Activated naive CD4-positive, alpha-beta T cell treated with anti-CD3 and anti-CD28 coated beads, Interleukin-2, amount 50 U/mL, for 24 hours (primary cell): ENCODE data around the gene PDCD1LG2.
"Not testable (repeated sequence)": the region's sequence is repeated elsewhere in the genome, so short reads cannot be mapped to it uniquely, and the experiment has no call there.

Source experiments
- H3K27ac Mint-ChIP-seq: one replicate; pipeline ENCODE4 v1.8.0; 2021; ENCODE audit warnings: mild to moderate bottlenecking, mixed read lengths
- H3K27me3 Mint-ChIP-seq: one replicate; pipeline ENCODE4 v1.8.0; 2021; ENCODE audit warnings: mixed read lengths
- H3K36me3 Mint-ChIP-seq: one replicate; pipeline ENCODE4 v1.8.0; 2021; ENCODE audit warnings: mixed read lengths
- H3K4me1 Mint-ChIP-seq: one replicate; pipeline ENCODE4 v1.8.0; 2021; ENCODE audit warnings: mixed read lengths
- H3K4me3 Mint-ChIP-seq: one replicate; pipeline ENCODE4 v1.8.0; 2021; ENCODE audit warnings: mild to moderate bottlenecking, mixed read lengths
- H3K9me3 Mint-ChIP-seq: one replicate; pipeline ENCODE4 v1.8.0; 2021; ENCODE audit warnings: mixed read lengths

PDCD1LG2 gene

DNA sequence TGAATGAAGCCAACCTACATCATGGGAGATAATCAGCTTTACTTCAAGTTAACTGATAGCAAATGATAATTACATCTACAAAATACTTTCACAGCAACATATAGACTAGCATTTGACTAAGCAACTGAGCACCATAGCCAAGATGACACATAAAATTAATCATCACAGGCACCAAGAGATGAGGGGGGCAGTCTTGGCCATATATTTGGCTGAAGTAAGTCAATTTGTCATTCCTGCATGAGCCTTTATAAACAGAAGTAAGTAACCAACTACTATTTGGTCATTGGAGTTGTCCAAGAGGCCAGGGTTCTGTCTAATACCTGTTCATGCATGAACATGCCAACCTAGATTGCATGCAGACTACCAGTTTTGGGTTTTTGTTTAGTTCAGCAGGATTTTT, 53.6 kb downstream of the PDCD1LG2 start:
- H3K9me3 Mint-ChIP-seq: no peaks in the 10 kb centered on the region
- H3K4me1 Mint-ChIP-seq: peaks cover 51% of the 10 kb centered on the region
- H3K4me3 Mint-ChIP-seq: no peak overlapping the region
- H3K27ac Mint-ChIP-seq: peak overlapping the region; percentile 67
- H3K36me3 Mint-ChIP-seq: peaks cover 7% of the 10 kb centered on the region
- no peaks in the 10 kb centered on the region for H3K27me3 Mint-ChIP-seq

DNA sequence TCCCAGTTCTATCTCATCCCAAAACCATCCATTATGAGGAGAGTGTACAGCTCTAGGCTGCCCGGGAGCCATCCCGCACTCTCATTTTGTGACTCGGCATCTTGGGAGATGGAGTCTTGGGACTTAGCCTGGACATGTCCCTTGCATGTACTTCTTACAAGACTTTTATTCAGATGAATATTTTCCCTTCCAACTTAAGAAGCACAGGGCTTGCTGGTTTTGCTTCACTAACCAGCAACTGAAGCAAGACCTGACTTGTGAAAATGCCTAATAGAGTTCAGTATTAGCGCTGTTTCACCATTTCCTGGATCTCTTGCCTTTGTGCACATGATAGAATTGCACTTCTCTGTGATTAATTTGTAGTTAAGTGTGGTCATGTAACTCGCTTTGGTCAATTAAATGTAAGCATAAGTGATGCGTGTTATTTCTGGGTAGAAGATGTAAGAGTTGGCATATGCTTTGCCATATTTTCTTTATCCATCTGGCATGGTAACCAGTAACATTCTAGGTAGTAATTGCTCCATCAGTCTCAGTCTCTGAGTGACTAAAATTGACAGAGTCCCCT, 55.8 kb downstream of the PDCD1LG2 start:
- H3K27me3 Mint-ChIP-seq: no peaks in the 10 kb centered on the region
- no peak overlapping the region for H3K27ac Mint-ChIP-seq
- no peak overlapping the region for H3K4me3 Mint-ChIP-seq
- no peaks in the 10 kb centered on the region for H3K9me3 Mint-ChIP-seq
- H3K36me3 Mint-ChIP-seq: no peaks in the 10 kb centered on the region
- H3K4me1 Mint-ChIP-seq: peaks cover 41% of the 10 kb centered on the region

DNA sequence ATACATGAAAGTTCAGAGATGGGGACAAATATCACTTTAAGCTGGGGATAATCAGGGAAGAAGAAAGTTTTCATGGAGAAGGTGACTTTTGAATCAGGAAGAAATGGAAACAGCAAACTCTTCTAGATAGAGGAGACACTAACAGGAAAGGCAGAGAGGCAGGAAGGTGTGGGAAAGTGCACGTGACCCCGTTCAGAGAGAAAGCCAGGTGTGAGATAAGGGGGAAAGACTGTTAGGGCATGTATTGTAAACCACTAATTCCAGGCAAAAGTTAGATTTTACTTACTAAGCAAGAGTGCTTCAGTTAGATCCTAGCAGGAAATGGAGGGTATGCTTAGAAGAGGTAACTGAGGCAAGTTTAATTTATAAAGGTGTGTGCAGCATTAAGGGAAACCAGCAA, 58.5 kb downstream of the PDCD1LG2 start:
- no peak overlapping the region for H3K27ac Mint-ChIP-seq
- H3K27me3 Mint-ChIP-seq: no peaks in the 10 kb centered on the region
- H3K4me3 Mint-ChIP-seq: peak overlapping the region; percentile 3
- no peaks in the 10 kb centered on the region for H3K9me3 Mint-ChIP-seq
- no peaks in the 10 kb centered on the region for H3K36me3 Mint-ChIP-seq
- peaks cover 20% of the 10 kb centered on the region for H3K4me1 Mint-ChIP-seq

DNA sequence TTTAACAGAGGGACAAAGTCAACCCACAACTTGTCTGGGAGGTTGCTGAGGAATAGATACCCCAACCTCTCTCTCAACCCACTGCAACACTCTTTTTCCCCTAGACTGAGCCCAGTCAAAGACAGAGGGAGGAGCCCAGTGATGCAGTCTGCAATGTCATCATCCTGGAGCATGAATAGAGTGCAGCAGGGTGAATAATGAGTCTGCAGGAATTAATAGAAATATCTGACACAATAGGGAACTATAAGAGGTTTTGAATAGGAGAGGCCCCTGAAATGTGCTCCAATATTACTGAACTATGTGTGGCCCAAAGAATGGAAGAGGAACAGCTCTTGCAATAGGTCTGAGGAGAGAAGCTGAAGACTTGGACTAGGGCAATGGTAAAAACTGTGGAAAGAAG, 59.1 kb downstream of the PDCD1LG2 start:
- H3K36me3 Mint-ChIP-seq: no peaks in the 10 kb centered on the region
- no peak overlapping the region for H3K4me3 Mint-ChIP-seq
- no peaks in the 10 kb centered on the region for H3K9me3 Mint-ChIP-seq
- no peak overlapping the region for H3K27ac Mint-ChIP-seq
- H3K4me1 Mint-ChIP-seq: peaks cover 18% of the 10 kb centered on the region
- H3K27me3 Mint-ChIP-seq: no peaks in the 10 kb centered on the region

DNA sequence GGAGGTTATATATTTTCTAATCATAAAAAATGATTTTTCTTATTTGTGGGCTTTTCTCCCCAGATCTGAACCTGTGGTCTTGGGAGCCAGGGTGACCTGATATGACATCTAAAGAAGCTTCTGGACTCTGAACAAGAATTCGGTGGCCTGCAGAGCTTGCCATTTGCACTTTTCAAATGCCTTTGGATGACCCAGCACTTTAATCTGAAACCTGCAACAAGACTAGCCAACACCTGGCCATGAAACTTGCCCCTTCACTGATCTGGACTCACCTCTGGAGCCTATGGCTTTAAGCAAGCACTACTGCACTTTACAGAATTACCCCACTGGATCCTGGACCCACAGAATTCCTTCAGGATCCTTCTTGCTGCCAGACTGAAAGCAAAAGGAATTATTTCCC, 59.6 kb downstream of the PDCD1LG2 start:
- Mint-ChIP-seq H3K36me3 (no peaks in the 10 kb centered on the region), H3K27me3 (no peaks in the 10 kb centered on the region), H3K4me3 (no peak overlapping the region), H3K4me1 (peaks cover 14% of the 10 kb centered on the region), H3K27ac (no peak overlapping the region), H3K9me3 (no peaks in the 10 kb centered on the region)

DNA sequence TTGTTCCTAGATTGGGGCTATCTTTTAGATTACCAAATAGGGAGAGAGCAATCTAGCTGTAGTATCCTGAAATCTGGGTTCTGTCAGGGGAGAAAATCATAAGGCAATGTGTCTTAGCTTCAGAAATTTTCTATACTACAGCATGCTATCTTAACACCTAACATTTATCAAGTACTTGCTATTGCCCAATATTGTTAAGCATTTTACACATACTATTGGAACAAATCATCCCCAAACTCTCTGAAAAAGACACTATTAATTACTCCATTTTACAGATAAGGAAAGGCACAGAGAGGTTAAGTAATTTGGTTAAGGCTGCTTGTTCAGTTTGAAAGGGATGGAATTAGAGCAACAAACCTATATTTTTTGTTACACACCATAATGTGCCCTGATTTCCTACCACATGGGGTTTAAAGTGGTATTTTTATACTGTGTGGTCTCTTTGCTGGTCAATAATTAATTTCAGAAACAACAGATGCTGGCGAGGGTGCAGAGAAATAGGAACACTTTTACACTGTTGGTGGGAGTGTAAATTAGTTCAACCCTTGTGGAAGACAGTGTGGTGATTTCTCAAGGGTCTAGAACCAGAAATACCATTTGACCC, 61.4 kb downstream of the PDCD1LG2 start:
- no peaks in the 10 kb centered on the region for H3K9me3 Mint-ChIP-seq
- no peak overlapping the region for H3K4me3 Mint-ChIP-seq
- H3K27ac Mint-ChIP-seq: no peak overlapping the region
- H3K36me3 Mint-ChIP-seq: no peaks in the 10 kb centered on the region
- no peaks in the 10 kb centered on the region for H3K27me3 Mint-ChIP-seq
- H3K4me1 Mint-ChIP-seq: peaks cover 14% of the 10 kb centered on the region

DNA sequence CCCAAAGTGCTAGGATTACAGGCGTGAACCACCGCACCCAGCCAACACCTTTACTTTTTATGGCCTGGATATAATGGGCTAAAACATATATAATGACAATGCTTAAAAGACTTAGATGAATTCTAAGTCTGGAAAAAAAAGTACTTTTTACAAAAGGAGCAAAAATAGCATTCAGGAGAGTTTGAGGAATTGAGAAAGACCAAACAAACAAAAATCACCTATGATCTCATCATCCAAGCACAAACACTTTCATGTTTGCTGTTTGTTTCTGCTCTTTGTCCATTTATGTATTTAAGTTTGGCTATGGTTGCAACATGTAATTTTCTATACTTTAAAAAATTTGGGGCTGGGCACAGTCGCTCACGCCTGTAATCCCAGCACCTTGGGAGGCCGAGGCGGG, 63.8 kb downstream of the PDCD1LG2 start:
- H3K27ac Mint-ChIP-seq: no peak overlapping the region
- H3K27me3 Mint-ChIP-seq: no peaks in the 10 kb centered on the region
- H3K4me3 Mint-ChIP-seq: no peak overlapping the region
- H3K9me3 Mint-ChIP-seq: no peaks in the 10 kb centered on the region
- no peaks in the 10 kb centered on the region for H3K36me3 Mint-ChIP-seq
- H3K4me1 Mint-ChIP-seq: peaks cover 13% of the 10 kb centered on the region

DNA sequence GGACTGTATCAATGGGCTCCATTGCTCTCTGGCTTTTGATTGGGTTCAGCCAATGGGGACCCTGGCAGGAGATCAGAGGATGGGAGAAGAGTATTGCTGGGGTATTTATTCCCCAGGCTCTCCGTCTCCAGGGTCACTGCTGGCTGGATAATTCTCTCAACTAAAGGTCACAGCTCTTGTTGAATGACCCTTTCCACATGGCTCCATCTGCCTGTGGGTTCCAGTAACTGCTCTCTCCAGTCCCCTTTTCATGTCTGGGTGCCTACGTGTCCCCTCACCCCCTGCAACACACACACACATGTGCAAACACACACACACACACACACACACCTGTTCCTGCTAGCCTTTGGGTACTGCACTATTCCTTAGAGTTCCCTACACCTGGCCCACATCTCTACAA, 64.7 kb downstream of the PDCD1LG2 start:
- H3K9me3 Mint-ChIP-seq: no peaks in the 10 kb centered on the region
- H3K27me3 Mint-ChIP-seq: no peaks in the 10 kb centered on the region
- no peak overlapping the region for H3K4me3 Mint-ChIP-seq
- H3K4me1 Mint-ChIP-seq: peaks cover 12% of the 10 kb centered on the region
- no peaks in the 10 kb centered on the region for H3K36me3 Mint-ChIP-seq
- H3K27ac Mint-ChIP-seq: no peak overlapping the region

DNA sequence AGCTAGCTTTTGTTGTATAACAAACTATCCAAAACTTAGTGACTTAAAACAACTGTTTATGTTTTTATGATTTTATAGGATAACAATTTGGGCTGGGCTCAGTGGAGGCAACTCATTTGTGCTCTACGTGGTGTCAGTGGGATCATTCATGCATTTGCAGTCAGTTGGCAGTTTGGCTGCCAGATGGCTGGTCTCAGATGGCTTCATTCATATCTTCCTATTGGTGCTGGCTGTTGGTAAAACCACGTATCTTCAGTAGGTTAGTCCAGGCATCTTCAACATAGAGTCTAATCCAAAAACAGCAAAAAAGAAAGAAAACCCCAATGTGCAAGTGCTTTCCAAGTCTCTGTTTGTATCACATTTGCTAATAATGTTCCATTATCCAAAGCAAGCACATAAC, 66.9 kb downstream of the PDCD1LG2 start:
- Mint-ChIP-seq H3K4me1 (peaks cover 26% of the 10 kb centered on the region), H3K36me3 (no peaks in the 10 kb centered on the region), H3K4me3 (no peak overlapping the region), H3K9me3 (no peaks in the 10 kb centered on the region), H3K27me3 (no peaks in the 10 kb centered on the region), H3K27ac (no peak overlapping the region)

DNA sequence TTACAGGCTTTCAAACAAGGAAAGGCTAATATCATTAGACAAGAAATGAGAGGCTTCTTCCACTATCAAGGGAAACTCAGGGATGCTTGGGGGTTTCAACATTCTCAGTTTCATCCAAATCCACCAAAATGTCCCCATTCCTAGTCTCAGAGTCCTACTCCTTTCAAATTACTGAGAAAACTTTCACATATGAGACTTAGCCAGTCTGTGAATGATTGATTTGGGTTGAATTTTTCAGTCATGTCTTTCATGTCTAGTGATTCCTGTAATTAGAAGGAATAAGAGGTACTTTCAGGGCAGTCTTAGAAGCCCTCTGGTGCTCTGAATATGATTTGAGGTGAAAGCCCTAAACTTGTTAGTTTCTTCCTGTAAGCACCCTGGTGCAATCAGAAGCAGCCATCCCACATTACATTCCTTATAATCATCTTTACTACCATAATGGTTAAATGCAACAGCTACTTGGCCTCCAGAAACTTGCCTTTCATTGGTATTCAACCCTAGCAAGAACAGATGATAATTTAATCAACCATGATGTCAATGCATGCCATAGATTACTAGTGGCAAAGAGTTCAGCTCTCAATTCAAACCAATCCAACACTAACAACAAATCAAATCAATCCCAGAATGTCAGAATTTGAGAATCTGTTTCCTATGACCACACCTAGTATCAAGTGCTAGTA, 67.8 kb downstream of the PDCD1LG2 start:
- no peak overlapping the region for H3K4me3 Mint-ChIP-seq
- peaks cover 35% of the 10 kb centered on the region for H3K4me1 Mint-ChIP-seq
- H3K27ac Mint-ChIP-seq: no peak overlapping the region
- no peaks in the 10 kb centered on the region for H3K36me3 Mint-ChIP-seq
- no peaks in the 10 kb centered on the region for H3K9me3 Mint-ChIP-seq
- H3K27me3 Mint-ChIP-seq: no peaks in the 10 kb centered on the region

DNA sequence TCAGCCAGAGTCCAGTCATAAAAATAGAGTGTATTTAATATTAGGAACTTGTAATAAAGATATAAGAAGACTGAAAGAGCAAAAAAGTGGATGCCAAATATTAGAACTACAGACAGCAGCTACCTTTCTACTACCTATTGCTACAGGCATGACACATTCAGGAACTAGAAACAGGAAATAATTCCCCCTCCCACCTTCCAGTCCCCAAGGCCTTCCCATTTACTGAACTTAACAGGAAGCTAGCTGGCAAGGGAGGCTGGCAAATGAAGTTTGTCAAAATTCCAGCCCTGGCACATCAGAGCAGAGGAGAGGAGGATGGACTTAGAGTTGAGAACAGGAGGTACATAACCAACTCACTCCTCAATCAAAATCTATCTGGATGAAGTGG, 68.4 kb downstream of the PDCD1LG2 start:
- Mint-ChIP-seq H3K27ac (no peak overlapping the region), H3K4me1 (peaks cover 40% of the 10 kb centered on the region), H3K36me3 (no peaks in the 10 kb centered on the region), H3K9me3 (no peaks in the 10 kb centered on the region), H3K4me3 (no peak overlapping the region), H3K27me3 (no peaks in the 10 kb centered on the region)

DNA sequence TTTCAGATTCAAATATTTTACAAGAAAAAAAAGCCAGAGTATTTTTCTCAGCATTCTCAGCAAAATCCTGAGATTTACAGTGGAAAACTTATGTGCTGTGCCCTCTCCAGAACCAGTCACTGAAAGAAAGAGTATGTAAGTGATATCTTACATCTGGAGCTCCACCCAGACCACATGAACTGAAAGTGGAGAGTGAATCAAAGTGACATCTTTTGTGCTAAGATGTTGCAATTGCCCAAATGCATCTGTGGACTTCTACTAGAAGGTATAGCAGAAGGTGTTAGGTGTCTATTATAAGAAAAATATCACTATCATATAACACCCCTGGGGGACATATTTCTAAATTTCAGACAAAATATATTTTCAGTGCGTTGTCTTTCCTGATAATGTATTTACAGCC, 69.5 kb downstream of the PDCD1LG2 start:
- Mint-ChIP-seq H3K9me3 (no peaks in the 10 kb centered on the region), H3K27me3 (no peaks in the 10 kb centered on the region), H3K4me3 (no peak overlapping the region), H3K27ac (no peak overlapping the region), H3K4me1 (peaks cover 40% of the 10 kb centered on the region), H3K36me3 (no peaks in the 10 kb centered on the region)

DNA sequence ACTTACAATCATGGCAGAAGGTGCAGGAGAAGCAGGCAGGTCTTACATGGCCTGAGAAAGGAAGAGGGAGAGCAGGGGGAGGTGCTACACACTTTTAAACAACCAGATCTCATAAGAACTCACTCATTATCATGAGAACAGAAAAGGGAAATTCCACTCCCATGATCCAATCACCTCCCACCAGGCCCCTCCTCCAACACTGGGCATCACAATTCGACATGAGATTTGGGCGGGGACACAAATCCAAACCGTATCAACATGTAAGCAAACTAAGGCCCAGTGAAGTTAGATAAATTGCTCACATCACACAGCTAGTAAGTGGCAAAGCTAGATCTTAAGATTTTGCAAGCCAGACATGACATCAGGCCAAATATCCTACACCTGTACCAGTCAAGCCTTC, 70.3 kb downstream of the PDCD1LG2 start:
- Mint-ChIP-seq H3K36me3 (no peaks in the 10 kb centered on the region), H3K4me3 (no peak overlapping the region), H3K9me3 (no peaks in the 10 kb centered on the region), H3K4me1 (peaks cover 43% of the 10 kb centered on the region), H3K27me3 (no peaks in the 10 kb centered on the region), H3K27ac (no peak overlapping the region)

DNA sequence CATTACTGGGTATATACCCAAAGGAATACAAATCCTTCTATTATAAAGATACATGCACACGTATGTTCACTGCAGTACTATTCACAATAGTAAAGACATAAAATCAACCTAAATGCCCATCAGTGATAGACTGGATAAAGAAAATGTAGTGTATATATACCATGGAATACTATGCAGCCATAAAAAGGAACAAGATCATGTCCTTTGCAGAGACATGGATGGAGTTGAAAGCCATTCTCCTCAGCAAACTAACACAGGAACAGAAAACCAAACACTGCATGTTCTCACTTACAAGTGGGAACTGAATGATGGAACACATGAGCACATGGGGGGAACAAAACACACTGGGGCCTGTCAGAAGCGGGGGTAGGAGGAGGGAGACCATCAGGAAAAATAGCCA, 71.4 kb downstream of the PDCD1LG2 start:
- peaks cover 54% of the 10 kb centered on the region for H3K4me1 Mint-ChIP-seq
- H3K27ac Mint-ChIP-seq, H3K9me3 Mint-ChIP-seq, H3K27me3 Mint-ChIP-seq, H3K36me3 Mint-ChIP-seq, H3K4me3 Mint-ChIP-seq: not testable (repeated sequence)

DNA sequence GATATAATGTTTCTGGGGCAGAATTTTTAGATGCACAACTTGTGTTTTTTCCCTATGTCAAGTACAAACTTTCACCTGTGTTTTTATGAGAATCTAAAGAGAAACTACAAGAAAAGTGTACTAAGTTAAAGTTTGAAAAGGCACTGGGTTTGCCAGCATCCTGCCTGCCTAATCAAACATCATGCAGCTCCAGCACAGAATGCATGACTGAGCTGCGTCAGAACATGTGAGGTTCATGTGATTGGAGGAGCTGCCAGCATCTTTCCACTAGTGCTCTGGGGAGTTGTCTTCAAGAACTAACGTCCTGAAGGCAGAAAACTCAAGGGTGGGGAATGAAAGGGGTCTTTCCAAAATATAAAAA, 72.5 kb downstream of the PDCD1LG2 start:
- Mint-ChIP-seq H3K4me3 (peak overlapping the region; percentile 4), H3K36me3 (no peaks in the 10 kb centered on the region), H3K4me1 (peaks cover 65% of the 10 kb centered on the region), H3K27ac (peak overlapping the region; percentile 90), H3K9me3 (no peaks in the 10 kb centered on the region), H3K27me3 (no peaks in the 10 kb centered on the region)

DNA sequence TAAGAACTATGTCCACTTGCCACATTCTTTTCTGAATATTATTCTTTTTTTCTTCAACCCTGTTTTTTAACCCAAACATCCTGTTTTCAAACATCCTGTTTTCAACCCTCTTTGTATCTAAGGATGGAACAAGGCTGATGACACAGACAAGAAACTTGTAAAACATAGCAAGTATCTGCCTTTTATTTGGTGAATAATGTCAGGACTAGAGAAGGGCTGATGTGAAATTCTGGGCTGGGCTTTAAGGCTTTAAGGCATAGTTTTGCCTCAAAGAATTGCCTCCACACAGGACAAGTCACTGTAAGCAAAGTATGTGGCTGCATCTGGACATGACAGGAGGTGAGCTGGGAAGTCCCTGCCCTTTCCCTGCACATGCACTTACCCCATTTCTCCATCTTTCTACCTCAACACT, 76.1 kb downstream of the PDCD1LG2 start:
- Mint-ChIP-seq H3K27me3 (no peaks in the 10 kb centered on the region), H3K27ac (peak overlapping the region; percentile 91), H3K4me1 (peaks cover 58% of the 10 kb centered on the region), H3K36me3 (no peaks in the 10 kb centered on the region), H3K9me3 (no peaks in the 10 kb centered on the region), H3K4me3 (peak overlapping the region; percentile 13)

DNA sequence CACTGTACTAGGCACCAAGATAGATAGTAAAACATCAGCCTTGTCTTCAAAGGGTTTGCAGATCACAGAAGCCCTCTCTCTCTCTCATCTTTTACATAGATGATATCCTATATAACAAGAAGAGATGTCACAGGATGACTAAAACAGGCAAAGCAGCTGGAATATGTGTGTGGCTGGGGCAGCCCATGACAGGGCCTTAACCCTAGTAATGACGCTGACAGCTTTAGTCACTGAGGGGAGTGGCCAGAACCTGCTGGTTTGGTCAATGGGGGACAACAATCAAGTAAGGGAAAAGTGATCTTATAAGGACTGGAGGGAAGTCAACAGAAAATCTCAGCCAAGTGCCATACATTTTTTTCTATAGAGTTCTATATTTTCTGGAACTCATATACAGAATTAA, 76.7 kb downstream of the PDCD1LG2 start:
- peaks cover 53% of the 10 kb centered on the region for H3K4me1 Mint-ChIP-seq
- no peaks in the 10 kb centered on the region for H3K36me3 Mint-ChIP-seq
- H3K27me3 Mint-ChIP-seq: no peaks in the 10 kb centered on the region
- peak overlapping the region; percentile 91 for H3K27ac Mint-ChIP-seq
- no peaks in the 10 kb centered on the region for H3K9me3 Mint-ChIP-seq
- no peak overlapping the region for H3K4me3 Mint-ChIP-seq
